ENCODE results near the gene PNLIPRP2.

The PNLIPRP2 gene

GRCh38 chr10:116613471-116613870 lies 7.3 kb upstream of the PNLIPRP2 start:
- DNase-seq, result no peak

GRCh38 chr10:116614796-116615195 lies 6.0 kb upstream of the PNLIPRP2 start:
- DNase-seq, result no peak

GRCh38 chr10:116615199-116615776 lies 5.5 kb upstream of the PNLIPRP2 start:
- DNase-seq, result no peak

GRCh38 chr10:116621476-116621875 lies 723 bp downstream of the PNLIPRP2 start:
- DNase-seq, result no peak

- DNase-seq, result no peak
Measured at GRCh38 chr10:116621934-116622655, 1.3 kb downstream of the PNLIPRP2 start.

GRCh38 chr10:116625845-116626244 lies 5.1 kb downstream of the PNLIPRP2 start:
- DNase-seq, result no peak

- DNase-seq, result no peak
Measured at GRCh38 chr10:116626815-116627214, 6.1 kb downstream of the PNLIPRP2 start.

- DNase-seq, result no peak
Measured at GRCh38 chr10:116627386-116627933, 6.7 kb downstream of the PNLIPRP2 start.

GRCh38 chr10:116629340-116629739 lies 8.6 kb downstream of the PNLIPRP2 start:
- no peak for DNase-seq

- no peak for DNase-seq
Measured at GRCh38 chr10:116630020-116630419, 9.3 kb downstream of the PNLIPRP2 start.

GRCh38 chr10:116631871-116632295 lies 11.1 kb downstream of the PNLIPRP2 start:
- no peak for DNase-seq

- DNase-seq, result no peak
Measured at GRCh38 chr10:116632596-116633215, 12.0 kb downstream of the PNLIPRP2 start.

- no peak for DNase-seq
Measured at GRCh38 chr10:116633216-116633600, 12.5 kb downstream of the PNLIPRP2 start.

- no peak for DNase-seq
Measured at GRCh38 chr10:116634126-116634975, 13.6 kb downstream of the PNLIPRP2 start.

- DNase-seq, result no peak
Measured at GRCh38 chr10:116636385-116636784, 15.6 kb downstream of the PNLIPRP2 start.

GRCh38 chr10:116636976-116637375 lies 16.2 kb downstream of the PNLIPRP2 start:
- DNase-seq, result no peak

- no peak for DNase-seq
Measured at GRCh38 chr10:116637830-116638229, 17.1 kb downstream of the PNLIPRP2 start.

- no peak for DNase-seq
Measured at GRCh38 chr10:116646502-116646901, 25.7 kb downstream of the PNLIPRP2 start.

- no peak for DNase-seq
Measured at GRCh38 chr10:116648903-116649302, 28.1 kb downstream of the PNLIPRP2 start.

GRCh38 chr10:116653885-116654284 lies 33.1 kb downstream of the PNLIPRP2 start:
- no peak for DNase-seq

GRCh38 chr10:116654816-116655215 lies 34.1 kb downstream of the PNLIPRP2 start:
- no peak for DNase-seq

- no peak for DNase-seq
Measured at GRCh38 chr10:116655568-116655967, 34.8 kb downstream of the PNLIPRP2 start.

- no peak for DNase-seq
Measured at GRCh38 chr10:116656044-116656443, 35.3 kb downstream of the PNLIPRP2 start.
